GM06990 (cell line): ENCODE measurements around the gene BCAT1.
"Not testable (repeated sequence)": the region's sequence is repeated elsewhere in the genome, so short reads cannot be mapped to it uniquely, and the experiment has no call there.

Experiments
- DNase-seq: peaks from one replicate; pipeline ENCODE4 v3.0.0-alpha.2; 2011; ENCODE audit not compliant: insufficient read length; ENCODE audit errors: extremely low read depth
- H3K27me3 ChIP-seq: replicated peaks from 2 replicates; pipeline ENCODE4 v1.6.0; 2011; ENCODE audit warnings: low read length; ENCODE audit not compliant: control insufficient read depth, insufficient read depth
- H3K36me3 ChIP-seq: 2 replicates; pipeline ENCODE4 v1.5.1; 2011; ENCODE audit warnings: low read length; ENCODE audit not compliant: control insufficient read depth, insufficient read depth
- H3K4me3 ChIP-seq: replicated peaks from 2 replicates; pipeline ENCODE4 v1.5.1; 2011; ENCODE audit warnings: low read depth, mild to moderate bottlenecking, control low read depth, low read length
- CTCF ChIP-seq: IDR thresholded peaks from 2 replicates; pipeline ENCODE4 v1.5.1; 2011; ENCODE audit warnings: low read length, control low read depth, mild to moderate bottlenecking, inconsistent platforms; ENCODE audit not compliant: insufficient read depth, poor library complexity, severe bottlenecking

The BCAT1 gene

GRCh38 chr12:24928131-24928530 lies 20.8 kb downstream of the BCAT1 start:
- Histone ChIP-seq H3K4me3 (no peak overlapping the region), H3K27me3 (no peaks in the 10 kb centered on the region), H3K36me3 (no peaks in the 10 kb centered on the region)
- DNase-seq: no peak
- no peak for TF ChIP-seq CTCF

GRCh38 chr12:24926080-24926479 lies 22.8 kb downstream of the BCAT1 start:
- not testable (repeated sequence) for H3K27me3 ChIP-seq, DNase-seq, H3K36me3 ChIP-seq, H3K4me3 ChIP-seq

GRCh38 chr12:24922090-24922489 lies 26.8 kb downstream of the BCAT1 start:
- no peaks in the 10 kb centered on the region for H3K36me3 ChIP-seq
- no peak overlapping the region for H3K4me3 ChIP-seq
- TF ChIP-seq CTCF: no peak
- no peak for DNase-seq
- H3K27me3 ChIP-seq: no peaks in the 10 kb centered on the region

- Histone ChIP-seq H3K27me3 (no peaks in the 10 kb centered on the region), H3K4me3 (no peak overlapping the region), H3K36me3 (no peaks in the 10 kb centered on the region)
- no peak for DNase-seq
- no peak for TF ChIP-seq CTCF
These were observed 27.5 kb downstream of the BCAT1 start for GRCh38 chr12:24921251-24922038.

GRCh38 chr12:24920141-24920540 lies 28.8 kb downstream of the BCAT1 start:
- no peak for TF ChIP-seq CTCF
- H3K36me3 ChIP-seq: no peaks in the 10 kb centered on the region

GRCh38 chr12:24919346-24920001 lies 29.4 kb downstream of the BCAT1 start:
- DNase-seq: no peak
- H3K4me3 ChIP-seq: no peak overlapping the region
- H3K36me3 ChIP-seq: no peaks in the 10 kb centered on the region
- no peaks in the 10 kb centered on the region for H3K27me3 ChIP-seq
- no peak for TF ChIP-seq CTCF

More at GRCh38 chr12:24920141-24920540, 28.8 kb downstream of the BCAT1 start:
- no peak for DNase-seq
- H3K27me3 ChIP-seq: no peaks in the 10 kb centered on the region
- no peak overlapping the region for H3K4me3 ChIP-seq
